HG02759 (cell line): ENCODE results near the gene CHST5.

ENCODE experiments used
- ATAC-seq: cut with Tn5 transposase; IDR thresholded peaks from one replicate; pipeline ENCODE4 v1.9.1; 2021; ENCODE audit warnings: mild to moderate bottlenecking, moderate library complexity; ENCODE audit not compliant: unreplicated experiment

Gene CHST5

GRCh38 chr16:75479421-75479990, 56.4 kb downstream of the CHST5 start:
- ATAC-seq = no peak
